Right cardiac atrium (tissue), 5 donors: ENCODE results near the gene LYZL6. TPM values are rescaled to one million over a fixed set of nuclear protein-coding genes. Genes with fewer than 3 reads are reported as not detected.

Source experiments
- ATAC-seq, 2 donors: fragments of 200-7000 bp; cut with Tn5 transposase; one replicate each; pipeline versions ENCODE4 v1.8.0 to v1.9.1; 2020; ENCODE audit warnings: moderate library complexity in 2 of 2, mild to moderate bottlenecking in 1 of 2
- DNase-seq, 3 donors: peaks; one replicate each; pipeline ENCODE4 v3.0.0-alpha.2; 2020
- H3K27ac ChIP-seq: one replicate; pipeline ENCODE4 v1.5.1; 2013; ENCODE audit warnings: mild to moderate bottlenecking, low read length, control low read depth, moderate library complexity
- H3K27me3 ChIP-seq: one replicate; pipeline ENCODE4 v1.6.1; 2013; ENCODE audit not compliant: control insufficient read depth, insufficient read depth
- H3K4me1 ChIP-seq: one replicate; pipeline ENCODE4 v1.6.1; 2013; ENCODE audit warnings: low read length; ENCODE audit not compliant: control insufficient read depth, insufficient read depth
- H3K4me3 ChIP-seq: one replicate; pipeline ENCODE4 v1.5.1; 2013; ENCODE audit warnings: low read length, control low read depth
- H3K9me3 ChIP-seq: one replicate; pipeline ENCODE4 v1.6.1; 2013; ENCODE audit warnings: low read length; ENCODE audit not compliant: control insufficient read depth
- WGBS: extraction: QIAGEN DNeasy Blood & Tissue Kit; methylation state at CpG from one replicate; pipeline ENCODE4 v1.1.7; 2013; 5-methylcytosine and 5-hydroxymethylcytosine counted together
- intact Hi-C, 4 donors: fragments of 100-400 bp; cut with DNase I; formaldehyde crosslinking; loops; one replicate each; pipeline versions ENCODE4 v1.11.0 to v1.14.0; 2022 to 2023
- polyA plus RNA-seq: library from polyadenylated mRNA; stranded (reverse); fragments of 200-250 nt; gene quantifications from one replicate; pipeline ENCODE4 v1.2.3, GENCODE V29; 2013
- total RNA-seq, 4 donors: library from RNA; stranded (reverse); fragmentation: NEBNext Ultra II Directional; extraction: Animal tissue kit (Norgen Biotek cat#: 25700); gene quantifications; one replicate each; pipeline ENCODE4 v1.2.1, GENCODE V29; 2021
- donor health status: healthy with polysubstance abuse.
- donor health status: DM: no; HTN: yes; CAD: no.
- donor health status: DM: no; HTN: no; CAD: no.
- donor health status: DM: no; HTN: yes; CAD: no; lungs with severe emphysema.
- donor health status: DM: yes; HTN: yes; CAD: no.

The LYZL6 gene
- total and polyA plus RNA-seq, 5 donors, result not detected

DNA sequence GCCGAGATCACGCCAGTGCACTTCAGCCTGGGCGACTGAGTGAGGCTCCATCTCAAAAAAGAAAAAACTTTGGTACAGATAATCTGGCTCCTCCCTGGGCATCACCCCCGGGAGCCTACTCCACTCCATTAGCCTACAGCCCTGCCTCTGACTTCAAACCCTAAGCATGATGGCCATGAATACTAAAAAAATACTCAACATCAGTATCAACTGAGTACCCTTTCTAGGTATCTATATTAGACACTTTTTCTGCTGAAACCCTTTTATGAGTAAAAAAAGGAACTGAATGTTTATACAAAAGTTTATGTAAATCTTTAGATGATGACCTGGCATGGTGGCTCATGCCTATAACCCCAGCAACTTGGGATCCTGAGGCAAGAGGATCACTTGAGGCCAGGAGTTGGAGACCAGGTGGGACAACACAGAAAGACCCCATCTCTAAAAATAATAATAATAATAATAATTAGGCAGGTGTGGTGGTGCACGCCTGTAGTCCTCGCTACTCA, 19.9 kb downstream of the LYZL6 start:
- DNase-seq, result no peak
- Histone ChIP-seq H3K27ac (no peak overlapping the region), H3K4me3 (no peak overlapping the region), H3K4me1 (no peaks in the 10 kb centered on the region), H3K27me3 (no peaks in the 10 kb centered on the region), H3K9me3 (no peaks in the 10 kb centered on the region)
- no peak for ATAC-seq
- intact Hi-C loops, result no loop called here
- WGBS, result 98% methylated on average over 6 of the region's 6 CpGs

GRCh38 chr17:35920229-35920628, 23.3 kb downstream of the LYZL6 start:
- intact Hi-C loops, result no loop called here
- DNase-seq (no peak), ATAC-seq (no peak)
- Histone ChIP-seq H3K27me3 (no peaks in the 10 kb centered on the region), H3K4me3 (no peak overlapping the region), H3K9me3 (no peaks in the 10 kb centered on the region), H3K27ac (no peak overlapping the region), H3K4me1 (no peaks in the 10 kb centered on the region)
- WGBS, result 99% methylated on average over 1 of the region's 1 CpG

DNA sequence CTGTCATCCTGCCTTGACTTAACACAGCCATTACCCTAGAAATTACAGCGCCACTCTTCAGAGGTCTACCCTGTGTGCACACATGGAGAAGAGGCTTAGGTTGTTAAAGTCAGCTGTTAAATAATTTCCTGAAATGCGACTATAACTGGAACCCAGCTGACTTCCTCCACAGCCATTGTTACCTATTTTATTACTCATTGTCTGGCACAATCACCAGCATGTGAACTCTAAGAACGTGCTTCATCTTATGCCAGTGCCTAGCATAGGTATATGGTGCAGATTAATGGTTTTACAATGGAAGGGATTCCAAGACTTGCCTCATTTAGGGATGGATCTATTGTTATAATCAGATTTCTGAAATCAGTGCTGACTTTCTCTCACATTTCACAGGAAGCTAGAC, 24.8 kb downstream of the LYZL6 start:
- H3K4me3 ChIP-seq, result no peak overlapping the region
- DNase-seq (no peak), ATAC-seq (no peak)
- H3K27ac ChIP-seq, result no peak overlapping the region
- intact Hi-C loops, result no loop called here
- H3K9me3 ChIP-seq, result no peaks in the 10 kb centered on the region
- WGBS, result 59% methylated on average over 3 of the region's 3 CpGs
- H3K27me3 ChIP-seq, result no peaks in the 10 kb centered on the region
- H3K4me1 ChIP-seq, result no peaks in the 10 kb centered on the region

DNA sequence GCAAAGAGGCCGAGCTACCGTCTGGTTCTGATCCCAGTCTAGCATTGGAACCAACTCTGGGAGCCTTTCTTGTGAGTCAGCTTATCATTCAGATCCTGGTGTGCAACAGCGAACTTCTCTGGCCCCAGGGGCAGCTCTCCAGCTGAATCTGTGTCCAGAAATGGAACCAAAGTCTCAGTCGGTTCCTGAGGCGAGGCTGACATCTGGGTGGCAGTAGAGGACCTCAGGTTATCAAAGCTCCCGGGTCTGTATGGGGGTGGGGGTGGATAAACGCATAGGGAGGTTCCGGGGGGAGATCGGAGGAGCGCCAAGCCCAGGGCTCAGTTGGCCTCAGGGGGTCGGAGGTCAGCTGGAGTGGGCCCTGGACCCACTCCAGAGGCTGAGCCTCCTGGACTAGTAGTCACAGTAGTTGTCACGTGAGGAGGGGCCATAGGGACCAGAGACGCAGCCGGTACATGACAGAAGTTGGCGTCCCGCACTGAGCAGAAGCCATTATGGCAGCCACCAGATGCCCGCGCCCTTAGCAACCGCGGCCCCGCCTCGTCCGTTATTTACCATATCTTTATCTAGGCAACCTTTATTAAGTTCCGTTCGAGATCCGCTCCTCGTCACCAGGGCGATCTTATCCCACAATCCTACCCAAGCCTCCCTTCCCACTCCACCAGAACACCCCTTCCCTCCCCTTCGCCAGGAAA, 25.8 kb downstream of the LYZL6 start:
- intact Hi-C loops, result no loop called here
- 92% methylated on average over 29 of the region's 29 CpGs for WGBS
- ATAC-seq (no peak), DNase-seq (peak in 1 of 3 donors; percentile 50)
- Histone ChIP-seq H3K4me1 (no peaks in the 10 kb centered on the region), H3K27ac (no peak overlapping the region), H3K27me3 (no peaks in the 10 kb centered on the region), H3K4me3 (no peak overlapping the region), H3K9me3 (no peaks in the 10 kb centered on the region)

GRCh38 chr17:35915153-35915964, 28.2 kb downstream of the LYZL6 start:
- Histone ChIP-seq H3K27me3 (no peaks in the 10 kb centered on the region), H3K4me1 (no peaks in the 10 kb centered on the region), H3K27ac (no peak overlapping the region), H3K9me3 (no peaks in the 10 kb centered on the region), H3K4me3 (no peak overlapping the region)
- ATAC-seq, result no peak
- 75% methylated on average over 3 of the region's 3 CpGs for WGBS
- no peak for DNase-seq
- intact Hi-C loops, result no loop called here

- no peaks in the 10 kb centered on the region for H3K9me3 ChIP-seq
- ATAC-seq (no peak), DNase-seq (no peak)
- intact Hi-C loops, result no loop called here
- H3K4me3 ChIP-seq, result no peak overlapping the region
- WGBS, result 94% methylated on average over 1 of the region's 1 CpG
- no peak overlapping the region for H3K27ac ChIP-seq
- H3K4me1 ChIP-seq, result no peaks in the 10 kb centered on the region
- H3K27me3 ChIP-seq, result no peaks in the 10 kb centered on the region
Observed at GRCh38 chr17:35914354-35914753, 29.2 kb downstream of the LYZL6 start.

- no peak for DNase-seq
- 87% methylated on average over 4 of the region's 4 CpGs for WGBS
Observed at GRCh38 chr17:35913609-35914008, 29.9 kb downstream of the LYZL6 start.

GRCh38 chr17:35912942-35913341, 30.6 kb downstream of the LYZL6 start:
- H3K4me3 ChIP-seq, result no peak overlapping the region
- no peaks in the 10 kb centered on the region for H3K9me3 ChIP-seq
- 82% methylated on average over 2 of the region's 2 CpGs for WGBS
- H3K27me3 ChIP-seq, result no peaks in the 10 kb centered on the region
- intact Hi-C loops, result no loop called here
- no peak overlapping the region for H3K27ac ChIP-seq
- H3K4me1 ChIP-seq, result no peaks in the 10 kb centered on the region
- ATAC-seq (no peak), DNase-seq (no peak)

More at GRCh38 chr17:35913609-35914008, 29.9 kb downstream of the LYZL6 start:
- intact Hi-C loops, result no loop called here
- Histone ChIP-seq H3K9me3 (no peaks in the 10 kb centered on the region), H3K4me3 (no peak overlapping the region), H3K27ac (no peak overlapping the region), H3K27me3 (no peaks in the 10 kb centered on the region), H3K4me1 (no peaks in the 10 kb centered on the region)
- ATAC-seq, result no peak

- intact Hi-C loops, result no loop called here
- Histone ChIP-seq H3K27ac (no peak overlapping the region), H3K27me3 (no peaks in the 10 kb centered on the region), H3K9me3 (no peaks in the 10 kb centered on the region), H3K4me3 (no peak overlapping the region), H3K4me1 (no peaks in the 10 kb centered on the region)
- DNase-seq (no peak), ATAC-seq (no peak)
- WGBS, result 98% methylated on average over 3 of the region's 3 CpGs
Observed at GRCh38 chr17:35912339-35912912, 31.1 kb downstream of the LYZL6 start.

GRCh38 chr17:35909408-35909807, 34.1 kb downstream of the LYZL6 start:
- no peaks in the 10 kb centered on the region for H3K4me1 ChIP-seq
- no peaks in the 10 kb centered on the region for H3K27me3 ChIP-seq
- DNase-seq (no peak), ATAC-seq (no peak)
- intact Hi-C loops, result no loop called here
- 76% methylated on average over 3 of the region's 3 CpGs for WGBS
- no peak overlapping the region for H3K4me3 ChIP-seq
- H3K9me3 ChIP-seq, result no peaks in the 10 kb centered on the region
- no peak overlapping the region for H3K27ac ChIP-seq

- WGBS, result 54% methylated on average over 5 of the region's 5 CpGs
- intact Hi-C loops, result no loop called here
- DNase-seq, result no peak
- no peaks in the 10 kb centered on the region for H3K4me1 ChIP-seq
- no peak overlapping the region for H3K4me3 ChIP-seq
- ATAC-seq, result no peak
- no peak overlapping the region for H3K27ac ChIP-seq
- H3K9me3 ChIP-seq, result no peaks in the 10 kb centered on the region
- no peaks in the 10 kb centered on the region for H3K27me3 ChIP-seq
Observed at GRCh38 chr17:35907691-35908090, 35.8 kb downstream of the LYZL6 start.
